GM12878 (cell line): ENCODE data around the gene CRNKL1. TPM values are rescaled to one million over a fixed set of nuclear protein-coding genes. Genes with fewer than 3 reads are reported as not detected.

ENCODE experiments used
- CREB1 ChIP-seq: IDR thresholded peaks from 2 replicates; pipeline ENCODE4 v1.6.1; 2012; ENCODE audit warnings: low read depth, mild to moderate bottlenecking, inconsistent platforms
- CTCF ChIP-seq, 3 experiments: IDR thresholded peaks in 2 of 3; conservative IDR thresholded peaks in 1 of 3; 2 replicates each; pipeline ENCODE4 v1.5.1; 2011; ENCODE audit warnings: low read depth in 3 of 3, low read length in 3 of 3, mild to moderate bottlenecking in 3 of 3, control low read depth in 2 of 3, moderate library complexity in 2 of 3, inconsistent platforms in 1 of 3, mixed read lengths in 1 of 3; ENCODE audit not compliant: control insufficient read depth in 2 of 3, insufficient read depth in 1 of 3; ENCODE audit errors: extremely low read depth in 1 of 3
- EED ChIP-seq: sonication (generic); IDR thresholded peaks from 2 replicates; pipeline ENCODE4 v1.6.1; 2016; ENCODE audit warnings: antibody characterized with exemption, low read depth
- EZH2 ChIP-seq: IDR thresholded peaks from 2 replicates; pipeline ENCODE4 v1.6.1; 2012; ENCODE audit warnings: low read depth, mild to moderate bottlenecking, control low read depth, inconsistent platforms, low read length, borderline replicate concordance; ENCODE audit not compliant: control insufficient read depth
- FOXM1 ChIP-seq: IDR thresholded peaks from 2 replicates; pipeline ENCODE4 v1.6.1; 2012; ENCODE audit warnings: low read depth, mild to moderate bottlenecking, inconsistent platforms, low read length, moderate library complexity
- HCFC1 ChIP-seq: fragments of 150-350 bp; IDR thresholded peaks from 2 replicates; pipeline ENCODE4 v1.6.1; 2014; ENCODE audit warnings: low read length
- JUNB ChIP-seq: IDR thresholded peaks from 2 replicates; pipeline ENCODE4 v1.6.1; 2016; ENCODE audit warnings: antibody characterized with exemption, mild to moderate bottlenecking
- MLLT1 ChIP-seq: fragments of 450-650 bp; IDR thresholded peaks from 2 replicates; pipeline ENCODE4 v1.6.1; 2016; ENCODE audit warnings: mild to moderate bottlenecking
- NRF1 ChIP-seq: conservative IDR thresholded peaks from 2 replicates; pipeline ENCODE4 v1.6.1; 2011; ENCODE audit warnings: mild to moderate bottlenecking, low read depth, low read length, improper control_type of control experiment
- PAX8 ChIP-seq: fragments of 450-650 bp; IDR thresholded peaks from 2 replicates; pipeline ENCODE4 v1.6.1; 2017; ENCODE audit warnings: mild to moderate bottlenecking, moderate library complexity
- RB1 ChIP-seq: fragments of 450-650 bp; formaldehyde crosslinking; IDR thresholded peaks from 2 replicates; pipeline ENCODE4 v1.6.1; 2017; ENCODE audit warnings: mild to moderate bottlenecking, borderline replicate concordance
- RELB ChIP-seq: fragments of 450-650 bp; IDR thresholded peaks from 2 replicates; pipeline ENCODE4 v1.6.1; 2017; ENCODE audit warnings: low read depth, mild to moderate bottlenecking, moderate library complexity
- SKIL ChIP-seq: fragments of 450-650 bp; IDR thresholded peaks from 2 replicates; pipeline ENCODE4 v1.6.1; 2017; ENCODE audit warnings: mild to moderate bottlenecking, low read depth, inconsistent platforms; ENCODE audit not compliant: poor library complexity, severe bottlenecking
- SMC3 ChIP-seq: IDR thresholded peaks from 2 replicates; pipeline ENCODE4 v1.6.1; 2011; ENCODE audit warnings: low read length, improper control_type of control experiment, borderline replicate concordance
- SREBF1 ChIP-seq: IDR thresholded peaks from 2 replicates; pipeline ENCODE4 v1.6.1; 2012; ENCODE audit warnings: mild to moderate bottlenecking, low read length
- YBX1 ChIP-seq: fragments of 450-650 bp; IDR thresholded peaks from 2 replicates; pipeline ENCODE4 v1.6.1; 2016; ENCODE audit warnings: antibody characterized with exemption
- ZBTB40 ChIP-seq: fragments of 450-650 bp; IDR thresholded peaks from 2 replicates; pipeline ENCODE4 v1.6.1; 2016; ENCODE audit warnings: mild to moderate bottlenecking, moderate library complexity, borderline replicate concordance
- polyA plus RNA-seq, 11 experiments: library from polyadenylated mRNA; depleted of rRNA in 4 of 11; unstranded in 6 of 11; stranded (reverse) in 5 of 11; fragments of >200 nt; fragmentation: Nextera tagmentation in 4 of 11; fragmentation: Illumina TruSeq in 1 of 11; extraction: Ambion mirVana in 4 of 11; extraction: Trizol in 1 of 11; gene quantifications; 1 replicate in 1 of 11; 2 replicates in 10 of 11; pipeline versions ENCODE4 v1.2.1 to v1.2.3, GENCODE V29; 2011 to 2016; ENCODE audit warnings: inconsistent platforms in 2 of 11, missing spikeins in 2 of 11, low read depth in 1 of 11
- total RNA-seq, 4 experiments: library from RNA; depleted of rRNA in 3 of 4; stranded (reverse); fragments of >200 nt in 3 of 4; fragmentation: Illumina TruSeq in 1 of 4; extraction: Trizol in 1 of 4; gene quantifications; 2 replicates each; pipeline versions ENCODE4 v1.2.1 to v1.2.3, GENCODE V29; 2013 to 2021

Gene CRNKL1
- total and polyA plus RNA-seq, 10 of the 15 experiments (the other 5 are each of a cell fraction or from before 2014, with no cell fraction given), result 9.5 to 28.4 (median 17.5) TPM

GRCh38 chr20:20052074-20052970, at the start of gene CRNKL1, which contains the start of gene CFAP61 (continued):
- peak; percentile 93 for TF ChIP-seq ZBTB40
- no peak for TF ChIP-seq YBX1
- peak; percentile 68 for TF ChIP-seq RELB
- TF ChIP-seq MLLT1, result peak; percentile 73
- TF ChIP-seq JUNB, result no peak
- TF ChIP-seq CTCF (IDR thresholded peaks at IDR 0.05 in 2 of 3, conservative IDR thresholded peaks at IDR 0.05 in 1 of 3; ENCODE audit: control insufficient read depth in 2 of 3, extremely low read depth in 1 of 3, insufficient read depth in 1 of 3, low read depth in 3 of 3, low read length in 3 of 3), result no peak
- TF ChIP-seq PAX8, result no peak
- TF ChIP-seq SMC3, result no peak
- TF ChIP-seq RB1, result peak; percentile 61; the same call in 1 of the 2 replicates
- peak; percentile 51; the same call in 1 of the 2 replicates for TF ChIP-seq SREBF1
- TF ChIP-seq FOXM1, result no peak
- no peak for TF ChIP-seq NRF1
- no peak for TF ChIP-seq EED
- peak; percentile 81 for TF ChIP-seq HCFC1
- TF ChIP-seq CREB1, result peak; percentile 89
- TF ChIP-seq EZH2, result no peak
- TF ChIP-seq SKIL, result no peak
